Loucy (cell line): ENCODE results near the gene VAPB.

Experiments used
- CTCF ChIP-seq: fragments of 200-600 bp; sonication (generic); conservative IDR thresholded peaks from 2 replicates; pipeline ENCODE4 v1.5.1; 2014; ENCODE audit warnings: mild to moderate bottlenecking, antibody characterized with exemption, low read length
- EZH2phosphoT487 ChIP-seq: fragments of 200-600 bp; IDR thresholded peaks from 2 replicates; pipeline ENCODE4 v1.6.1; 2018; ENCODE audit warnings: antibody characterized with exemption, mild to moderate bottlenecking, moderate library complexity, borderline replicate concordance

GRCh38 chr20:58449681-58450221 lies 60.7 kb downstream of the VAPB start:
- TF ChIP-seq CTCF, result no peak
- TF ChIP-seq EZH2phosphoT487, result no peak
